Heart right ventricle (tissue), 16 donors: Measurements from ENCODE around the gene CTDSPL. TPM values are rescaled to one million over a fixed set of nuclear protein-coding genes. Genes with fewer than 3 reads are reported as not detected.

Experiments used
- ATAC-seq, 8 donors: fragments of 200-7000 bp; cut with Tn5 transposase; one replicate each; pipeline ENCODE4 v1.9.1; 2020; ENCODE audit warnings: mild to moderate bottlenecking in 8 of 8, moderate library complexity in 8 of 8, moderate number of reproducible peaks in 1 of 8
- DNase-seq, 2 donors: peaks; one replicate each; pipeline ENCODE4 v3.0.0-alpha.2; 2020
- H3K27ac ChIP-seq, 10 donors: fragments of 200-600 bp; sonication (generic) in 2 of 10; one replicate each; pipeline versions ENCODE4 v1.5.0 to v1.8.0; 2020 to 2022; ENCODE audit warnings: mild to moderate bottlenecking in 3 of 10
- H3K27me3 ChIP-seq, 7 donors: fragments of 200-600 bp; one replicate each; pipeline ENCODE4 v1.8.0; 2021 to 2022; ENCODE audit warnings: mild to moderate bottlenecking in 2 of 7
- H3K36me3 ChIP-seq, 9 donors: fragments of 200-600 bp; sonication (generic) in 1 of 9; one replicate each; pipeline versions ENCODE4 v1.5.0 to v1.8.0; 2020 to 2022; ENCODE audit warnings: mild to moderate bottlenecking in 2 of 9
- H3K4me1 ChIP-seq, 9 donors: fragments of 200-600 bp; sonication (generic) in 1 of 9; one replicate each; pipeline versions ENCODE4 v1.5.0 to v1.8.0; 2020 to 2022; ENCODE audit warnings: mild to moderate bottlenecking in 4 of 9
- H3K4me3 ChIP-seq, 10 donors: fragments of 200-600 bp; sonication (generic) in 2 of 10; one replicate each; pipeline versions ENCODE4 v1.5.0 to v1.8.0; 2020 to 2022; ENCODE audit warnings: mild to moderate bottlenecking in 7 of 10, moderate library complexity in 2 of 10
- H3K9me3 ChIP-seq, 11 donors: fragments of 200-600 bp in 10 of 11; sonication (generic) in 2 of 11; one replicate each; pipeline versions ENCODE4 v1.5.0 to v1.8.0; 2013 to 2022; ENCODE audit warnings: mild to moderate bottlenecking in 2 of 11, control low read depth in 1 of 11, moderate library complexity in 1 of 11
- CTCF ChIP-seq, 9 donors: fragments of 200-600 bp; sonication (generic) in 2 of 9; IDR thresholded peaks; one replicate each; pipeline versions ENCODE4 v1.5.0 to v1.8.0; 2021 to 2022; ENCODE audit warnings: antibody characterized with exemption in 9 of 9, mild to moderate bottlenecking in 5 of 9, moderate library complexity in 1 of 9
- WGBS, 2 donors: extraction: QIAGEN DNeasy Blood & Tissue Kit; methylation state at CpG; one replicate each; pipeline ENCODE4 v1.1.7; 2013; ENCODE audit warnings: inconsistent platforms in 1 of 2; 5-methylcytosine and 5-hydroxymethylcytosine counted together
- intact Hi-C, 10 donors: fragments of 100-400 bp; cut with DNase I; formaldehyde crosslinking; loops; one replicate each; pipeline versions ENCODE4 v1.11.1 to v1.14.2; 2022
- polyA plus RNA-seq, 2 donors: library from polyadenylated mRNA; stranded (reverse); fragments of 200-250 nt; gene quantifications; one replicate each; pipeline ENCODE4 v1.2.3, GENCODE V29; 2013
- total RNA-seq, 10 donors: library from RNA; stranded (reverse); fragmentation: NEBNext Ultra II Directional in 3 of 10; extraction: Animal tissue kit (Norgen Biotek cat#: 25700) in 3 of 10; gene quantifications; one replicate each; pipeline versions ENCODE4 v1.2.1 to v1.2.4, GENCODE V29; 2021 to 2023
- donor health status: Arrhythmogenic right ventricular cardiomyopathy.
- donor health status: ischemic (EF 13 %, LVEDD 7.1; RV severe dilation, severe dysfunction).
- donor health status: healthy with polysubstance abuse.
- donor health status: DM: no; HTN: yes; CAD: no.
- donor health status: DM: no; HTN: no; CAD: no.
- donor health status: ischemic (EF 25% LVEDD 6.9; RV normal size, moderate dysfunction).
- donor health status: ischemic (EF 25% LVEDD 5.7; RV mildly dilated, moderate dysfunction).
- donor health status: healthy.
- donor health status: DM: yes; HTN: yes; CAD: no.
- donor health status: Ischemic cardiomyopathy.
- donor health status: ischemic (EF 35%, LVEDD 5.7; RV mildly dilated, moderate dysfunction).
- donor health status: nonischemic (EF 11% LVEDD 7.7; RV severe dilation, severe dysfunction).
- donor health status: DM: yes; HTN: yes; CAD: no.
- donor health status: PGD.
- donor health status: ischemic (EF 29% LVEDD 5.4; RV normal size, mild dysfunction).
- donor health status: nonischemic (EF 23%, LVEDD 6.1; RV moderate dilation, normal function).

CTDSPL gene
- total and polyA plus RNA-seq, 12 donors: 5.4 to 51.5 (median 41.2) TPM

- no peak for TF ChIP-seq CTCF (IDR thresholded peaks at IDR 0.05)
Measured at GRCh38 chr3:37890522-37890921, 28.8 kb downstream of the CTDSPL start.

GRCh38 chr3:37891227-37891626 is 29.5 kb downstream of the CTDSPL start:
- H3K27ac ChIP-seq: peak overlapping the region in 6 of 10 donors; percentile 12 to 57 (median 20)
- H3K36me3 ChIP-seq: no peaks in the 10 kb centered on the region
- H3K9me3 ChIP-seq: no peaks in the 10 kb centered on the region
- peaks cover 0 to 89% (median 65%) of the 10 kb centered on the region in 9 donors for H3K4me1 ChIP-seq
- TF ChIP-seq CTCF (IDR thresholded peaks at IDR 0.05): no peak
- no peaks in the 10 kb centered on the region for H3K27me3 ChIP-seq
- no peak overlapping the region for H3K4me3 ChIP-seq
- DNase-seq: no peak
- ATAC-seq: peak in 3 of 8 donors; percentile 23 to 38 (median 27)
- 61 to 65% methylated on average over 3 of the region's 3 CpGs for WGBS, 2 donors
- intact Hi-C loops: no loop called here

More at GRCh38 chr3:37890522-37890921, 28.8 kb downstream of the CTDSPL start:
- Histone ChIP-seq H3K4me3 (no peak overlapping the region), H3K36me3 (no peaks in the 10 kb centered on the region), H3K27me3 (no peaks in the 10 kb centered on the region), H3K9me3 (no peaks in the 10 kb centered on the region), H3K4me1 (peaks cover 3 to 94% (median 68%) of the 10 kb centered on the region in 9 donors), H3K27ac (peak overlapping the region in 4 of 10 donors; percentile 12 to 57 (median 26))
- intact Hi-C loops: no loop called here
- WGBS, 2 donors: 67 to 70% methylated on average over 5 of the region's 5 CpGs
- peak in 2 of 8 donors; percentile 19 to 37 for ATAC-seq
- DNase-seq: no peak

- Histone ChIP-seq H3K36me3 (no peaks in the 10 kb centered on the region), H3K27ac (peak overlapping the region in 9 of 10 donors; percentile 14 to 66 (median 58)), H3K27me3 (no peaks in the 10 kb centered on the region), H3K4me1 (peaks cover 7 to 87% (median 71%) of the 10 kb centered on the region in 9 donors), H3K4me3 (no peak overlapping the region), H3K9me3 (no peaks in the 10 kb centered on the region)
- DNase-seq: peak; percentile 58 to 67
- intact Hi-C loops: loop anchor here in 1 of 10 donors (1.0 kb wide), 1 partner anchor 30 kb away; no protein-coding TSS in a partner anchor
- peak; percentile 88 to 98 (median 92) for ATAC-seq
- WGBS, 2 donors: 31 to 42% methylated on average over 3 of the region's 3 CpGs
- no peak for TF ChIP-seq CTCF (IDR thresholded peaks at IDR 0.05)
Measured at GRCh38 chr3:37892927-37893600, 31.4 kb downstream of the CTDSPL start.

GRCh38 chr3:37896827-37897226 is 35.1 kb downstream of the CTDSPL start:
- TF ChIP-seq CTCF (IDR thresholded peaks at IDR 0.05): no peak
- DNase-seq (no peak), ATAC-seq (no peak)
- no peaks in the 10 kb centered on the region for H3K9me3 ChIP-seq
- H3K36me3 ChIP-seq: no peaks in the 10 kb centered on the region
- H3K27ac ChIP-seq: no peak overlapping the region
- H3K4me3 ChIP-seq: no peak overlapping the region
- peaks cover 9 to 76% (median 63%) of the 10 kb centered on the region in 9 donors for H3K4me1 ChIP-seq
- intact Hi-C loops: no loop called here
- H3K27me3 ChIP-seq: no peaks in the 10 kb centered on the region
- WGBS, 2 donors: 57 to 63% methylated on average over 2 of the region's 2 CpGs
